Measurements from ENCODE around the gene ASB4.
A peak's percentile ranks its signal among the peaks of the same experiment; 100 is the strongest.

- TF ChIP-seq CTCF (IDR thresholded peaks at IDR 0.05; ENCODE audit: low read depth, low read length, missing input control), result no peak
- TF ChIP-seq MAX (IDR thresholded peaks at IDR 0.05), result no peak
- no peak for TF ChIP-seq EGR1 (IDR thresholded peaks at IDR 0.05; ENCODE audit: low read depth in 2 of 2)
- TF ChIP-seq JUND (IDR thresholded peaks at IDR 0.05), result no peak
- TF ChIP-seq YY1 (IDR thresholded peaks at IDR 0.05), result no peak
- peak in 1 of 2 donors; percentile 8 for TF ChIP-seq RAD21 (IDR thresholded peaks at IDR 0.05)
- no peak for TF ChIP-seq ATF3 (IDR thresholded peaks at IDR 0.05)
- no peak for TF ChIP-seq HNF4G (IDR thresholded peaks at IDR 0.05)
- TF ChIP-seq SP1 (IDR thresholded peaks at IDR 0.05), result no peak
- TF ChIP-seq REST (IDR thresholded peaks at IDR 0.05), result no peak
- TF ChIP-seq GABPA (IDR thresholded peaks at IDR 0.05 in 1 of 2, conservative IDR thresholded peaks at IDR 0.05 in 1 of 2), result no peak
- TF ChIP-seq NR2F2 (IDR thresholded peaks at IDR 0.05), result no peak
- TF ChIP-seq TAF1 (conservative IDR thresholded peaks at IDR 0.05), result no peak
Measured at GRCh38 chr7:95527776-95528250, 42.1 kb downstream of the ASB4 start.
